Stimulated activated CD4-positive, alpha-beta T cell treated with anti-CD3 and anti-CD28 coated beads, Interleukin-4, amount 100 ng/mL, for 48 hours (primary cell): Measurements from ENCODE around the gene GFPT2.

Source experiments
- DNase-seq, 2 donors: peaks; one replicate each; pipeline ENCODE4 v3.0.0-alpha.2; 2020; ENCODE audit warnings: low read depth in 2 of 2

Gene GFPT2

DNA sequence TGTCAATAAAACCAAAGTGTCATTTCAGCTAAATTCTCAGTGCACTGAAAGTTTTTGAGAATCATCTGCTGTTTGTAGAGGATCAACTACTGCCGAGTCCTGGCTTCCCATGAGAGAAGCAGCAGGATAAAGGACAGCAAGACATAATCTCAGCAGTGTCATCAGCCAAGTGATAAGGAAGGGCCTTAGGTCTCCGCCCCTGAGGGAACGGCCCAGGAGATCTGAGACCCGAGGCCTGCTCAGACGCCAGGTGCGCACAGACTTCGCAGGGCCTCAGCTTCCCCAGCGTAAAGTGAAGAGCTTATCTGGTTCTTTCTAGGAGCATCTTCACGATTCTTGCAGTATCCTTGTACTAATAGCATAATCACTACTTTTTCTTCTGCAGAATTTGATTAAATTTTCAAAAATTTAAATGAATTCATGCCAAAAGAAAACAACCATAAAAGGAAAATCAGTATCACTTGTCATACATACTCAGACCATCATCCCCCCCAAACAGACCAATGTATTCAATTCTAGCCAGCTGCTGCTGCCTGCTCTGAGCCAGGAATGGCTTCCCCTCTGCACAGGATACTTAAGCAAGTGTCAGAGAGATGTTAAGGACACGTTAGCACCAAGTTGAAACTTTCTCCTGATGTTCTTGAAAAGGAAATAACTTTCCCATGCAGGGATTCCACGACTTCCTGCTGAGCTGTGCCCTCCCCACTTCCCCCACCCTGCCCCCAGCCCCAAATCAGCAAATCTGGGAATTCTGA, 2.2 kb downstream of the GFPT2 start:
- DNase-seq, result no peak

DNA sequence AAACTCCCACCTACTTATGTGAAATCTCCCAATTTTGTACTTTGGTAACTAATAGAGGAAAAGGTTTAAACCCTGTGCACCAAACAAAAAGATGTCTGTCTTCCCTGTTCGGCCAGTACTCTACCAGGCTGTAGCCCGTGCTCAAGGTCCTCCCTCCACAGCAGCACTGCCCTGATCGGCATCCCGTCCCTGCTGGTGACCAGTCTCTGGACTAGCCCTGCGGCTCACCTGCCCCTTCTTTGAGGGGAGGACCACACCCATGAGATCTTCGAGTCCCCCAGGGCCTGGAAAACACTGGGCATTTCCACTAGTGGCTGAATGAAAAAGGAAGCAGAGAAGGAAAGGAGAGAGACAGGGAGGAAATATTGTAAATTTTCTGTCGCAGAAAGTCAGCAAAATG, 2.8 kb downstream of the GFPT2 start:
- DNase-seq, result no peak

DNA sequence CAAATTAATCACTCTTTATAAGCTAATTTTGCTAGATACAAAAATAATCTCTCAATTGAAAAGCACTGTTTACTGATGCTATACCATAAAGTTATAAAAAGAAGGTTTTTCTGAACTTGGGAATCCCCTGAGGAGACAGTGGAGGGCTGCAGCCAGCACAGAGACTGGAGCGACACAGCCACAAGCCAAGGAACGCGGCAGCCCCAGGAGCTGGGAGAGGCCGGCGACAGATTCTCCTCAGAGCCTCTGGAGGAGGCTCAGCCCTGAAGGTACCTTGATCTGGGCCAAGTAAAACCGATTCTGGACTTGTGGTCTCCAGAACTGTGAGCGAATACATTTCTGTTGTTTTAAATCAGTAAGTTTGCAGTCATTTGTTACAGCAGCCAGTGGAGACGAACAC, 3.7 kb downstream of the GFPT2 start:
- DNase-seq, result no peak

DNA sequence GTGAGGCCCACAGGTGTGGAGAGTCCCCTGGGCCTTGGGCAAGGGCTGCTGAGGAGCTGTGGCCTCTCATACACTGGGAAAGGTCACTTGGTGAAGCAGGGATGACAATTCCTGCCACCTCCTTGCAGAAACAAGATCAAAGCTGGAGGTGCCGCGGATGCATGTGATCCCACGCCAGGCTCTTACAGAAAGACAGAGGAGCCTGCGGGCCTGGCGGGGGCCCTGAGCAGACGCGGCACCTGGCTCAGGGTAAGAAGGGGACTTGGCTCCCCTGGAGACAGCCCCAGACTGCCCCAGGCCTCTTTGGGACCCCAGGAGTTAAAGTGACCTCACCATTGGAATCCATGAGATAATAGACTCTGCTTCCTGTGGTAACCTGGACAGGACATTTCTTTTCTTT, 4.8 kb downstream of the GFPT2 start:
- DNase-seq, result no peak

DNA sequence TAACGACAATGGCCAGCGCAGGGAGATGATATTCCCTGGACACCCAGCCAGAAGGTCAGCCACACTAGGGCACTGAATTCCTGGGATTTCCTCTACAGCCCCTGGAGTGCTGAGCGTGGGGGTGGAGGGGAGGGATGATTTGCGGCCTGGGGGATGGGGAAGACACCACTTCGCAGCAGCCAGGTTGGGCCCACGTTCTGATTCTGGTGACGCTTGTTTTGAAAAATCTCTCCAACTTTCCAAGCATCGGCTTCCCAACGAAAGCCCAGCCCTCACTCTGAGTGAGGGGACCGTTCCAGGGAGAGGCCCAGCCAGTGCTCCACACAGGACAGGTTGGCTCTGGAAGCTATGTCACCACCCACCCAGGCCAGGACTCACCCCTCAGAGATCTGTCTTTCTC, 5.4 kb downstream of the GFPT2 start:
- no peak for DNase-seq

- DNase-seq, result no peak
Measured at GRCh38 chr5:180346358-180346757, 6.8 kb downstream of the GFPT2 start.

GRCh38 chr5:180345781-180346180, 7.4 kb downstream of the GFPT2 start:
- no peak for DNase-seq

GRCh38 chr5:180345186-180345585, 8.0 kb downstream of the GFPT2 start:
- no peak for DNase-seq

DNA sequence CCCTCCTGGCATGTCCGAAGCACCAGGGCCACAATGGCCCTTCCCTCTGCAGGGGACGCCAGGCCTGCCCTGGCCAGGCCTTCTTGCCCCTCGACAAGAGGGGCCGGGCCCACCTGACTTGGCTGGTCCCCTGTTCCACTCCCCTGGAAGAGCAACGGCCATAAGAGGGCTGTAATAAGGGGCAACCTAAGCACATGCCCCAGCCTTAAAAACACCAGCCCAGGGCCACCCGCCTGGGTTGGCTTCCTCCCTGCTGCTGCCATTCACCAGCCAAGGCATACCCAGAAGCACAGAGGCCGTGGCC, 8.5 kb downstream of the GFPT2 start:
- DNase-seq, result no peak

GRCh38 chr5:180343831-180344695, 9.1 kb downstream of the GFPT2 start:
- no peak for DNase-seq

DNA sequence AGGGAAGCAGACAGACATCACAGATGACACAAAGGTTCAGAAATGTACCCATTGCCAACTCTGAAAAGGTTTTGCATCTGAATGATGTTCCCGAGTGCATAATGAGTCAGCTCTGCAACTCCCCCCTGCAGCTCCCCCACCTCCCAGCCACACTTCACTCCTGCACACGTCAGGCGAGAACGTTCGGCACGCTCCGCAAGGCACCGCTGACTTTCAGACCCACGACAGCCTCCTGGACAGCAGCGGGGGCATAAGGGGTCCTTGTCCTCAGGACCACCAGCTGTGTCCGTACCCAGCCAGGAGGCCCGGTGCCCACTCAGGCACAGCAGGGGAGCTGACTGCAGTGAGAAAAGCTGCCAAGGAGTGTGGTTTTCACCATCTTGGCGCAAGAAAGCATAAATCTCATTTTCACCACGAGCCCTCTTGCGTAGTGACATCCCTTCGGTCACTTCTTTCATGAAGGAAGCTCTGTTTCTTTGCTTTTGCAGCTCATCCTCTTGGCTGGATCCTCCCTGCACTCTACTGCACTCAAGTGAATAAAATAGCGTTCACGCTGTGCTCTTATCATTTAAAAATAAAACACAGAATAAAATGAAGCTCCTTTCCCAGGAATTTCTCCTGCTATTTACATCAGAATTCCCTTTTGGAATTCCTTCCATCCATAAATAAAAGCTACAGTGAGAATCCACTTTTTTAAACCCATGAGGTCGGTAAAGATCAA, 9.9 kb downstream of the GFPT2 start:
- DNase-seq, result no peak

GRCh38 chr5:180341595-180341994, 11.5 kb downstream of the GFPT2 start:
- DNase-seq, result no peak

GRCh38 chr5:180340856-180341255, 12.3 kb downstream of the GFPT2 start:
- DNase-seq, result no peak

DNA sequence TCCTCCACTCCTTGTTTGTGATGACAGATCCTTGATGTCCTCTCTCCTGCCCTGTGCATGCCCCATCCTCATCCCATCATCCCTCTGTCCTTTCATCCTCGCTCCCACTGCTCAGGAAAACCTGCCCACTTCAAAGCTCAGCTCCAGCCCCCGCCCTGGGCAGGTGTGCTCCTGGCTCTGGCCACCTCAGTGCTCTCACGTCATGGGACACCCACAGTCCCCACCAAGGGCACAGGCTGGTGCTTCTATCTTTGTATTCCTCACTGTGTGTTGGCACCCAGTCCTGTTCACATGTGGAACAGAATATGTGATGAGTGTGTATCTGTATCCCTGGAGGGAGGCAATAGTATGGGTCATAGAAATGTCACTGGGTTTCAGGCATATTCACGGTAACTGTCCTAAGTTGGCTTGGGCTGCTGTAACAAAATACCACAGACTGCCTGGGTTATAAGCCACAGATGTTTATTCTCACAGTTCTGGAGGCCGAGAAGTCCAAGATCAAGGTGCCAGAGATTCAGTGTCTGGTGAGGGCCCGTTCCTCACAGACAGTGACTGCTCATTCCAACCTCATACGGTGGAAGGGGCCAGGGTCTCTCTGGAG, 13.5 kb downstream of the GFPT2 start:
- no peak for DNase-seq

- DNase-seq, result no peak
Measured at GRCh38 chr5:180338001-180338707, 15.0 kb downstream of the GFPT2 start.

DNA sequence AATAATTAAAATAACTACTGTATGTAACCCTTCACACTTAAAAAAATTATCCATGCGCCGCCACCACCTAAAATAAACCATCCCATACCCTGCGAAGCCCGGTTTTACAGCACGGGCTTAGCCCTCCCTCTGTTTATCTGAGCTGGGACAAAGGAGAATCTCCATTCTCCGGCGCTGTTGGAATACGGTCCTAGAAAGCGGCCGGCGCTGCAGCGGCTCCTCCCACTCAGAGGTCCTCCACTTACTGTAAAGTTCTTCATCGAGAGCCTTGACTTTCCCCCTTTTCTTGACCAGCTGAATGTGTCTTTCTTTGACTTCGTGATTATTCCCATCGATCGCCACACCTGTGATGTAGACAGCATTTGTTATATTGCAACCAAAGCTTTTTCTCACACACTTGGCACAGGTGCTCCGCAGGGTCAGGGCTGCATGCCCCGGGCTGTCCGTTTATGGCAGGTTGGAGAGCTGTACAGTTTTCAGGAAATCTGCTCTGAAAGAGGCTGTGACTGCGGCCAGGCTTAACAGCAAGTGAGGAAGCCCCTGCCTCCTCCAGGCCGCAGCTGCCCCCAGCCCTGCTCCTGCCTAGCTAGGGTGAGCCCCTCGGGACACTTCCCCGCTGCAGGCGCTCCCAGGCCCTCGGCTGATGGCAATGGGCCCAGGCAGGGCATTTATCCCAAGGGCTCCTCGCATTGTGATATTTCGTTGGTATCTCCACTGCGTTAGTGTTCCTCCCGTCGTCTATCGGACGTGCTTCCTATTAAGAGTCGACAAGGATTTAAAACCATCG, 16.7 kb downstream of the GFPT2 start:
- no peak for DNase-seq

GRCh38 chr5:180335614-180336233, 17.4 kb downstream of the GFPT2 start:
- no peak for DNase-seq

- DNase-seq, result no peak
Measured at GRCh38 chr5:180334751-180335613, 18.2 kb downstream of the GFPT2 start.

DNA sequence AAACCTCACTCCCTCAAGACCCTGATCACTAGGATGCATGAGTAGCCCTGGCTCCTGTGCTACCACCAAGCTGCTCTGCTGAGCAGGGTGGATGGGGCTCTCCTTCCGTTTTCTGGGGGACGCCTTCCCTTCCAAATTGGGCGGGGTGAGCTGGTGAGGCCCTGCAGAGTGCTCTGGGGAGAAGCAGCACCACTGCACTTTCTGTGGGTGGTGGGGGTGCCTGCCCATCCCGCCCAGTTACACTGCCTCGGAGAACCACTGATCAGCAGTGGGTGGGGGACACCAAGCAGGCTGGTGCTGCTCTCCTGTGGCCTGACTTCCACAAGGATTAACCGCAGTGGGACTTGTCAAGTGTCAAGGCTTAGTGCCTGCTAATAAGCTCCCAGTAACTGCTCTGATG, 19.0 kb downstream of the GFPT2 start:
- DNase-seq, result no peak
